NCI-H128 (cell line): ENCODE results near the gene LRP1-AS.

Experiments
- DNase-seq: peaks from one replicate; lab custom pipeline; 2025; ENCODE audit not compliant: unreplicated experiment; lab: John Stamatoyannopoulos, UW

LRP1-AS gene

DNA sequence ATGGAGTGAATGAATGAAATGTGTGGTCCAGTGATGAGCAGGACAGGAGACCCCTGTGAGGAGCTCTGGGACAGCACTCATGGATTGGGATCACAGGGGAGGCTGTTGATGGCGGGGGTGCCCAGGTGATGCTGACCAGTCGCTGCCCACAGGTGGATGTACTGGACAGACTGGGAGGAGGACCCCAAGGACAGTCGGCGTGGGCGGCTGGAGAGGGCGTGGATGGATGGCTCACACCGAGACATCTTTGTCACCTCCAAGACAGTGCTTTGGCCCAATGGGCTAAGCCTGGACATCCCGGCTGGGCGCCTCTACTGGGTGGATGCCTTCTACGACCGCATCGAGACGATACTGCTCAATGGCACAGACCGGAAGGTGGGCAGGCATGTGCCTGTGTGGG lies 13.3 kb upstream of the LRP1-AS start:
- no peak for DNase-seq

DNA sequence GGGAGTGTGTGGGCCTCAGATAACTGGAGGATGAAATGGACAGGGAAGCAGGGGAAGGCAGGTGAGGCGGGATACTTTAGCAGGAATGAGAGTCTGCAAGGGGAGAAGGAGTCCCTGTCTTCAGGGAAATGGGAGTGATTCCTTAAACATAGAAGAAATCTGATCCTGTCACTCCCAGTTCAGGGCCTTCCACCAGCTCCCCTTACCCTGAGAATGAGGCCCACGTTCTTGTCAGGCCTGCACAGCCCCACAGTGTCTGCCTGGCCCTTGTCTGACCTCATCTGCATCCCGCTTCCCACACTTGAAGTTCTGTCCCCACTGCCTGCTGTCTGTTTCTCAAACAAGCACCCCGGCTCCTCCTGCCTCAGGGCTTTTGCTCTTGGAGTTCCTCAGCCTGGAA lies 12.6 kb upstream of the LRP1-AS start:
- DNase-seq, result no peak

- no peak for DNase-seq
These were observed 11.9 kb upstream of the LRP1-AS start for GRCh38 chr12:57159311-57159710.

- no peak for DNase-seq
These were observed 11.2 kb upstream of the LRP1-AS start for GRCh38 chr12:57158665-57159064.

DNA sequence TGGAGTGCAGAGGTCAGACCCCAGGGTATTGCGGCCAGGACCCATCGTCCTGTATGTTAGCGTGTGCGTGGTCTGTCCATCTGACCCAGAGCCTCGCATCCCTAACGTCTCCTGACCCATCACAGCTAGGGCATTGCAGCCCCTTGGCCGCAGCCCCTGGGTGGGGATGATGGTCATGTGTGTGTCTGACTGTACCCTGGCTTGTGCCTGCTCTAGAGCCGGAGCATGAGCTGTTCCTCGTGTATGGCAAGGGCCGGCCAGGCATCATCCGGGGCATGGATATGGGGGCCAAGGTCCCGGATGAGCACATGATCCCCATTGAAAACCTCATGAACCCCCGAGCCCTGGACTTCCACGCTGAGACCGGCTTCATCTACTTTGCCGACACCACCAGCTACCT lies 10.8 kb upstream of the LRP1-AS start:
- DNase-seq, result no peak

DNA sequence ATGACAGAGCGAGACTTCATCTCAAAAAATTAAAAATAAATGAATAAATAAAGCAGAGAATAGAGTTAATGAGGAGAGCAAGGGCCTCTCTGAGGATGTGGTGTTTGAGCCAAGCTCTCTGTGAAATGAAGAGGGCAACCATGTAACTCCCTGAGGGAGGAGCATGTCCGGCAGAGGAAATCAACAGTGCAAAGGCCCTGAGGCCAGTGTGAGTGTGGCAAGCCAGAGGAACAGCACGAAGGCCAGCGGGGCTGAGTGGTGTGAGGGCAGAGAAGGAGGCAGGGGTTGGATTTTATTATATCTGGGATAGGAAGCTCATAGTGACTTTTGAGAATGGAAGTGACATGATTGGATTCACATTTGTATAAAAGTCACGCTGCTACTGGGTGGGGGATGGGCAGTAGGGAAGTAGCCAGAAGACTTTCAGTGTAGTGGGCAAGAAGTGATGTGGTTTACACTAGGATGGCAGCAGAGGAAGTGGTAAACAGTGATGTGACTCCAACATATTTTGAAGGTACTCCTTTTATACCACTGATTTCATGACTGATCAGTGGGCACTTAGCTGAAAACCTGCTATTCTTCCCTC lies 10.3 kb upstream of the LRP1-AS start:
- DNase-seq, result no peak

DNA sequence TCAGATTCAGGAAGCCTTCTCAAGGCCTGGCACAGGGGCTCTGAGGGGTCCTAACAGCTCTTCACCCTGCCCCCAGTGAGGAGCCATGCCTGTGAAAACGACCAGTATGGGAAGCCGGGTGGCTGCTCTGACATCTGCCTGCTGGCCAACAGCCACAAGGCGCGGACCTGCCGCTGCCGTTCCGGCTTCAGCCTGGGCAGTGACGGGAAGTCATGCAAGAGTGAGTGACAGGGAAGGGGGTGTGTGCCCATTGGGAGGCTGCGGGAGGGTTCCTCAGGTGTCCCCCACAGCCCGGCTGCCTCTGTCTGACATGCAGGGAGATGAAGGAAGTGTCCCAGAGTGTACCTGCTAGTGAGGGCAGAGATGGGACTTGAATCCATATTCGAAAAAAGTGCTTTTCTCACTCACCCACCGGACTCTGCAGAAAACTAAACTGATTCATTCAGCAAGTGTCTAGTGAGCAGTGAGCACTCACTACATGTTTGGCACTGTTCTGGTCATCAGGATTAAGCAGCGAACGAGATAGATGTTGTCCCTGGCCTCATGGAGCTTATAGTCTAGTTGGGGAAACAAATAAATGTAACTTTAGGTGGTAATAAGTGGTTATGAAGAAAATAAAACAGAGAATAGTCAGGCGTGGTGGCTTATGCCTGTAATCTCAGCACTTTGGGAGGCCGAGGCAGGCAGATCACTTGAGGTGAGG lies 9.4 kb upstream of the LRP1-AS start:
- no peak for DNase-seq

DNA sequence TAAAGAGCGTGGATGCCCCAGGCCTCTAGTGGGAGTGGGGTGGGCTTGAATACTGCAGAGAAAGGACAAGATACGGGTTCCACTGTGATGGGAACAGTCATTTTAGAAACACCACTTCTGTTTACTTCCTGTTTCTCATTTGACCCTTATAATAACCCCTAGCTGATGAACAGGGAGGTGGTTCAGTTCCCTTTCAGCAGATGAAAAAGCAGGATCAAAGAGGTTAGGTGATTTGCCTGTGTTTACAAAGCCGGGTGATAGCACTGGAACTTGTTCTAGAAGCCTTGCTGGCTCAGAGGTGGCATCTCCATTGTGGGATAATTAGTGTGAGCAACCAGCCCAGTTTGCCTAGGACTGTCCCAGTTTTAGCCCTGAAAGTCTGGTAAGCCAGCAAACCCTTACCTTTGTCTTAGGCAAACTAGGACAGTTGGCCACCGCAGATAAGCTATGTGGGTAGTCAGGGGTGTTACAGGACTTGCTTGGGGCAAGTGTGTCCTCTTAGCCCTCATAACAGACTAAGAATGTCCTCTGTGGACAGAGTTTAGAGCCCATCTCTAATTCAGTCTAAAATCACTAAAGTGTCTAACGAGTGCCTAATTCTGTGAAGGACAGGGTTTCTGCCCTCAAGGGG lies 7.5 kb upstream of the LRP1-AS start:
- DNase-seq, result no peak

- DNase-seq, result no peak
These were observed 6.7 kb upstream of the LRP1-AS start for GRCh38 chr12:57154076-57154475.

DNA sequence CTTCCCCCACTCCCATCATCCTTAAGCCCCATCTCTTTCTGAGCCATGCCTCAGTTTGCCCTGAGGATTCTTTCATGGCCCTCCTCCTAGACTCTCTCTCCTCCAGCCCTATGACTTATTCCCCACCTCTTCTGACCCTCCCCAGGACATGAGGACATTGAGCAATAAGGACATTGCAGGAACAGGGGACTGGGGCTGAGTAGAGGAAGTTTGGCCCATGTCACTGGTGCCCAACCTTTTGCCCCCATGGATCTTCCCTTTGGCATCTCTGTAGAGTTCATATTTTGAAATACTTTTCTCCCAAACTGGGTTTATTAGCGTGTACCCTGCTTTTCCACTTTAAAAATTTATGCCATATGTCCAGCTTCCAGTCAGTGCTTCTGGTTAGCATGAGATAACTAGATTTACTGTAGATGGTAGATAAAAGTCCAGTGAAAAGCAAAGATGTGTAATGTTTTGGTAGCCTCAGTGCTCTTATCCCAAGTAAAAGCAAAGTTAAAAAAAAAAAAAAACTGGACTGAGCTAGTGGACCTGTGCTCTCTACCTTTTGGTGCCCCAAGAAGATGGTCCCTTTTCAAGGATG lies 6.1 kb upstream of the LRP1-AS start:
- no peak for DNase-seq

GRCh38 chr12:57152639-57153038 lies 5.2 kb upstream of the LRP1-AS start:
- DNase-seq, result no peak

- DNase-seq, result no peak
These were observed 4.6 kb upstream of the LRP1-AS start for GRCh38 chr12:57151741-57152630.

DNA sequence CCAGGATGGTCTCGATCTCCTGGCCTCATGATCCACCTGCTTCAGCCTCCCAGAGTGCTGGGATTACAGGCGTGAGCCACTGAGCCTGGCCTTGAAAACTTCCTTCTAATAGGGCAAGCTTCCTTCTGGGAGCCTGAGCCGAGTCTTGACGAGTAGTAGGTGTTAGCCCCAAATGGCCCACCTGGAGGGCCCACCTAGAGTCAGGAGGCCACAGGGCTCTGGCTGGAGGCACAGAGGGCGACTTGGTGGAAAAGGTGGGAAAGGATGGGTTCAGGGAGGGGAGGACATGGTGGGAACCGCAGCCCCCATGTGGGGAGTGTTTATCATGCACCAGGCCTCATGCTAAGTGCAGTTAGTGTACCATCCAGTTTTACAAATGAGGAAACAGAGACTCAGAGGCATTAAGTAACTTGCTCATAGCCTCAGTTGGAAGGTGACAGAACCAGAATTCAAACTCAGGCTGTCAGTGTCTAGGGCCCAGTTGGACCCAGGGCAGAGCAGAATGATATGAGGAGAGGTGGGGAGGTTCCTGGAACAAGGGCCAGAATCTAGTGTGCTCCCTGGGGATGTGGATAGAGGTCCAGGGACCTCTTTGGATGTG lies 3.1 kb upstream of the LRP1-AS start:
- DNase-seq, result no peak

DNA sequence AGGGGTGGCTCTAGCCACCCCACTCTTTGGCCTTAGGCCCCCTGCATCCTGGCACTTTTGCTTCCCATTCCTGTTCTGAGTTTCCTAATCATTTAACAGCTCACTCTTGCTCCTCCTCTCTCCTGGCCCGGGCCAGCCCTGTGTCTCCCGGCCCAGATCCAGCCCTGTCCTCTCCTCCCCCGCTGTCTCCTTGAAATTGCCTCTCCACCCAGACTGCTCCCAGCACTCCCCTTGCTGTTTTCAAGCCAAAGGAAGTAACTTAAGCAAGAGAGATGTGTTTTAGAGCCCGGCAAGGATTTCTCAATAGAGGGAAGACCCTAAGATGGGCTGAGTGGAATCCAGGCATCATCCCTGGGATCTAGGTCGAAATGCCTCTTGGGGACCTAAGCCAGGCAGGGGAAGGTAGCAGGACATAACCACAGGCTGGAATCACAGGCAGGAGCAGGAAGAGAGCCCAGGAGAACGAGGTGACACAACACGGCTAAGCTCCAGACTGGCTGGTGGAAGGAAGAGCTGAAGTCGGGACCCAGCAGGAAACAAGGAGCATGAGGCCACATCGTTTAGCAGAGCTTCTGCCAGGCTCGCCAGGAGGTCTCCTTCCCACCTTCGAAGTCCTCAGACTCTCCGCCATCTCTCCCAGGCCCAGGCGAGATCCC lies 2.0 kb upstream of the LRP1-AS start:
- no peak for DNase-seq

GRCh38 chr12:57148469-57149244 lies 1.2 kb upstream of the LRP1-AS start:
- no peak for DNase-seq

GRCh38 chr12:57146092-57146491 lies 1.3 kb downstream of the LRP1-AS start:
- no peak for DNase-seq

GRCh38 chr12:57145460-57146059 lies 1.9 kb downstream of the LRP1-AS start:
- no peak for DNase-seq

DNA sequence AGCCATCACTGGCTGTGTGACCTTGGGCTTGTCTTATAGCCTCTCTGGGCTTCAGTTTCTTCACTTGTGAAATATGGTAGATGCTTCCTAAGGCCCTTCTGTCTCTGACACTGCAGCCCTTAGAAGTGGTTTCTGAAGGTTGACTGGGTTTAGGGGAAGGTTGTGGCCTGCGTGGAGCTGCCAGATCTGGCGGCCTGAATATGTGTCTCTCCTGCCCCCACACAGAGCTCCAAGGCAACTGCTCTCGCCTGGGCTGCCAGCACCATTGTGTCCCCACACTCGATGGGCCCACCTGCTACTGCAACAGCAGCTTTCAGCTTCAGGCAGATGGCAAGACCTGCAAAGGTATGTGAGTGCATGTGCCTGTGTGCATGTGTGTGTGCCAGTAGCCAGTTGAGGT lies 4.0 kb downstream of the LRP1-AS start:
- DNase-seq, result no peak

- no peak for DNase-seq
These were observed 4.7 kb downstream of the LRP1-AS start for GRCh38 chr12:57142727-57143126.
